SK-N-SH treated with all-trans-retinoic acid at 6 μM for 48 hours (cell line): Measurements from ENCODE around the gene ACAD10.

Experiments used
- ATAC-seq: fragments of 200-7000 bp; cut with Tn5 transposase; 3 replicates; pipeline ENCODE4 v1.9.1; 2020; ENCODE audit warnings: mild to moderate bottlenecking, moderate library complexity
- ARNTL ChIP-seq: fragments of 450-650 bp; formaldehyde crosslinking; IDR thresholded peaks from 2 replicates; pipeline ENCODE4 v1.5.0; 2020; ENCODE audit warnings: low read depth, mild to moderate bottlenecking, moderate library complexity, borderline replicate concordance
- BACH2 ChIP-seq: fragments of 250-450 bp; sonication (Bioruptor Pico); IDR thresholded peaks from 2 replicates; pipeline ENCODE4 v1.9.0; 2021; ENCODE audit warnings: mild to moderate bottlenecking, borderline replicate concordance
- CSDC2 ChIP-seq: fragments of 250-450 bp; sonication (Bioruptor Pico); IDR thresholded peaks from 2 replicates; pipeline ENCODE4 v1.5.0; 2020; ENCODE audit warnings: mild to moderate bottlenecking, moderate library complexity
- GLIS3 ChIP-seq: fragments of 250-450 bp; sonication (Bioruptor Pico); IDR thresholded peaks from 2 replicates; pipeline ENCODE4 v1.5.0; 2020; ENCODE audit warnings: mild to moderate bottlenecking, moderate library complexity
- ISL1 ChIP-seq: fragments of 250-450 bp; sonication (Bioruptor Pico); IDR thresholded peaks from 2 replicates; pipeline ENCODE4 v2.1.2; 2022; ENCODE audit warnings: mild to moderate bottlenecking, moderate library complexity
- OSR1 ChIP-seq: fragments of 250-450 bp; sonication (Bioruptor Pico); IDR thresholded peaks from 2 replicates; pipeline ENCODE4 v1.8.0; 2022; ENCODE audit warnings: moderate library complexity, mild to moderate bottlenecking, inconsistent platforms
- PPARA ChIP-seq: fragments of 250-450 bp; sonication (Bioruptor Pico); IDR thresholded peaks from 2 replicates; pipeline ENCODE4 v1.5.0; 2020; ENCODE audit warnings: mild to moderate bottlenecking, borderline replicate concordance
- RARB ChIP-seq: fragments of 250-450 bp; sonication (Bioruptor Pico); IDR thresholded peaks from 2 replicates; pipeline ENCODE4 v1.8.0; 2021; ENCODE audit warnings: mild to moderate bottlenecking, moderate library complexity
- SNAI2 ChIP-seq: fragments of 250-450 bp; sonication (Bioruptor Pico); IDR thresholded peaks from 2 replicates; pipeline ENCODE4 v1.5.0; 2020; ENCODE audit warnings: mild to moderate bottlenecking, moderate library complexity
- TCF4 ChIP-seq: fragments of 250-450 bp; sonication (Bioruptor Pico); IDR thresholded peaks from 2 replicates; pipeline ENCODE4 v1.8.0; 2021; ENCODE audit warnings: mild to moderate bottlenecking, moderate library complexity, borderline replicate concordance
- TOX ChIP-seq: fragments of 250-450 bp; sonication (Bioruptor Pico); IDR thresholded peaks from 2 replicates; pipeline ENCODE4 v1.8.0; 2021; ENCODE audit warnings: mild to moderate bottlenecking, moderate library complexity, borderline replicate concordance
- ZC3H10 ChIP-seq: fragments of 250-450 bp; sonication (Bioruptor Pico); IDR thresholded peaks from 2 replicates; pipeline ENCODE4 v1.5.1; 2021; ENCODE audit warnings: mild to moderate bottlenecking, moderate library complexity
- ZFP3 ChIP-seq: fragments of 250-450 bp; sonication (Bioruptor Pico); IDR thresholded peaks from 2 replicates; pipeline ENCODE4 v1.5.0; 2020; ENCODE audit warnings: mild to moderate bottlenecking, moderate library complexity
- ZFP30 ChIP-seq: fragments of 450-650 bp; formaldehyde crosslinking; IDR thresholded peaks from 2 replicates; pipeline ENCODE4 v1.5.0; 2022; ENCODE audit warnings: mild to moderate bottlenecking, moderate library complexity
- ZNF565 ChIP-seq: fragments of 450-650 bp; formaldehyde crosslinking; conservative IDR thresholded peaks from 2 replicates; pipeline ENCODE4 v1.5.0; 2020; ENCODE audit warnings: low read depth, mild to moderate bottlenecking, moderate library complexity
- ZNF70 ChIP-seq: fragments of 450-650 bp; formaldehyde crosslinking; IDR thresholded peaks from 2 replicates; pipeline ENCODE4 v1.5.0; 2020; ENCODE audit warnings: mild to moderate bottlenecking, moderate library complexity
- ZNF8 ChIP-seq: fragments of 450-650 bp; formaldehyde crosslinking; IDR thresholded peaks from 2 replicates; pipeline ENCODE4 v1.5.0; 2020; ENCODE audit warnings: mild to moderate bottlenecking, moderate library complexity
- TF ChIP-seq, protein P1 (sequence below): fragments of 250-450 bp; sonication (Bioruptor Pico); IDR thresholded peaks from 2 replicates; pipeline ENCODE4 v1.5.0; 2020; ENCODE audit warnings: mild to moderate bottlenecking, moderate library complexity
- TF ChIP-seq, protein P2 (sequence below): fragments of 250-450 bp; sonication (Bioruptor Pico); IDR thresholded peaks from 2 replicates; pipeline ENCODE4 v1.5.1; 2020; ENCODE audit warnings: low read depth, mild to moderate bottlenecking, moderate library complexity
- TF ChIP-seq, protein P3 (sequence below): fragments of 250-450 bp; sonication (Bioruptor Pico); IDR thresholded peaks from 2 replicates; pipeline ENCODE4 v1.8.0; 2021; ENCODE audit warnings: low read depth, mild to moderate bottlenecking, moderate library complexity, borderline replicate concordance
- TF ChIP-seq, protein P4 (sequence below): fragments of 250-450 bp; sonication (Bioruptor Pico); IDR thresholded peaks from 2 replicates; pipeline ENCODE4 v1.5.1; 2021; ENCODE audit warnings: mild to moderate bottlenecking, moderate library complexity

Gene ACAD10

DNA sequence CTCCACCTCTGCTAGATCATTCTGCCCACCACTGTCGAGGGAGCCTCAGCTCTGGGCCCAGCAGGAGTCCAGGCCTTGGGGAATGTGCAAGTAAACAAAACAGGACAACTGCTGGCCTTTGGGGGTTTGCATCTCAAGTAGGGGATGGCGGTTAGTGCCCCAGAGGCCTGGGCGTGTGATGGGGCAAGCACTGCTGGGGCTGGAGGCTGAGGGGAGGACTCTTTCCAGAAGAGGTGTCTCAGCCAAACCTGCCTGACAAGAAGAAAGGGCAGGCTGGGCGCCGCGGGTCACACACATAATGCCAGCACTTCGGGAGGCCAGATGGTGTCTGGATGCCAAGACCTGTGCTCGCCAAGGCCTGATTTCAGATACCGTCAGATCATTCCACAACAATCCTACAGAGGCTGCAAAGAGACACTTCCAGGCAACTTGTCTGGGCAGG lies 72.3 kb downstream of the ACAD10 start (continued):
- TF ChIP-seq, protein P1, sequence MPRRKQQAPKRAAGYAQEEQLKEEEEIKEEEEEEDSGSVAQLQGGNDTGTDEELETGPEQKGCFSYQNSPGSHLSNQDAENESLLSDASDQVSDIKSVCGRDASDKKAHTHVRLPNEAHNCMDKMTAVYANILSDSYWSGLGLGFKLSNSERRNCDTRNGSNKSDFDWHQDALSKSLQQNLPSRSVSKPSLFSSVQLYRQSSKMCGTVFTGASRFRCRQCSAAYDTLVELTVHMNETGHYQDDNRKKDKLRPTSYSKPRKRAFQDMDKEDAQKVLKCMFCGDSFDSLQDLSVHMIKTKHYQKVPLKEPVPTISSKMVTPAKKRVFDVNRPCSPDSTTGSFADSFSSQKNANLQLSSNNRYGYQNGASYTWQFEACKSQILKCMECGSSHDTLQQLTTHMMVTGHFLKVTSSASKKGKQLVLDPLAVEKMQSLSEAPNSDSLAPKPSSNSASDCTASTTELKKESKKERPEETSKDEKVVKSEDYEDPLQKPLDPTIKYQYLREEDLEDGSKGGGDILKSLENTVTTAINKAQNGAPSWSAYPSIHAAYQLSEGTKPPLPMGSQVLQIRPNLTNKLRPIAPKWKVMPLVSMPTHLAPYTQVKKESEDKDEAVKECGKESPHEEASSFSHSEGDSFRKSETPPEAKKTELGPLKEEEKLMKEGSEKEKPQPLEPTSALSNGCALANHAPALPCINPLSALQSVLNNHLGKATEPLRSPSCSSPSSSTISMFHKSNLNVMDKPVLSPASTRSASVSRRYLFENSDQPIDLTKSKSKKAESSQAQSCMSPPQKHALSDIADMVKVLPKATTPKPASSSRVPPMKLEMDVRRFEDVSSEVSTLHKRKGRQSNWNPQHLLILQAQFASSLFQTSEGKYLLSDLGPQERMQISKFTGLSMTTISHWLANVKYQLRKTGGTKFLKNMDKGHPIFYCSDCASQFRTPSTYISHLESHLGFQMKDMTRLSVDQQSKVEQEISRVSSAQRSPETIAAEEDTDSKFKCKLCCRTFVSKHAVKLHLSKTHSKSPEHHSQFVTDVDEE (CRISPR knock-in tag) = no peak
- no peak for TF ChIP-seq SNAI2
- TF ChIP-seq ARNTL (CRISPR knock-in tag) = no peak
- TF ChIP-seq GLIS3 (CRISPR knock-in tag) = no peak
- TF ChIP-seq ZNF8 (CRISPR knock-in tag) = no peak
- TF ChIP-seq, all 23 proteins: peak for 0

DNA sequence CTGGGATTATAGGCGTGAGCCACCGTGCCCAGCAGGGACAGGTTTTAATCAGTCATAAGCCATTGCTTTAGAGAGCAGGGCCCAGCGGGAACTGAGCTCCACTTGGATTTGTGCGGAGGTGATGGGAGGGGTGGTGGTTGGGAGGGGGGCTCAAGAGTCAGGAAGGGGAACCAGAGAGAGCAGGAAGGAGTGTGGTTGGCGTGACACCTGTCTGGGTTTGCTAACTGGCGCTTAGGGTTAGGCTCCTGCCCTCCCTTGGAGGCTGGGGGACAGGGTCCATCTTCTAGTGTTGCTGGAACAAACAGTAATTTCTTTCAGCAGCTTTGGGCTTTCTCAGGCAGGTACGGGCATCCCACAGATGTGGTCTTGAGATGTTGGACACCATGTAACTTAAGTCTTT lies 73.4 kb downstream of the ACAD10 start:
- TF ChIP-seq ZFP30 (no peak), ISL1 (no peak), ARNTL (CRISPR knock-in tag) (no peak), SNAI2 (no peak), RARB (no peak), TOX (no peak), TCF4 (CRISPR knock-in tag) (no peak), ZNF565 (CRISPR knock-in tag) (no peak), PPARA (CRISPR knock-in tag) (no peak), ZC3H10 (CRISPR knock-in tag) (no peak), ZFP3 (no peak), ZNF8 (CRISPR knock-in tag) (no peak)
- TF ChIP-seq, protein P1 (CRISPR knock-in tag) = no peak
- TF ChIP-seq, protein P2, sequence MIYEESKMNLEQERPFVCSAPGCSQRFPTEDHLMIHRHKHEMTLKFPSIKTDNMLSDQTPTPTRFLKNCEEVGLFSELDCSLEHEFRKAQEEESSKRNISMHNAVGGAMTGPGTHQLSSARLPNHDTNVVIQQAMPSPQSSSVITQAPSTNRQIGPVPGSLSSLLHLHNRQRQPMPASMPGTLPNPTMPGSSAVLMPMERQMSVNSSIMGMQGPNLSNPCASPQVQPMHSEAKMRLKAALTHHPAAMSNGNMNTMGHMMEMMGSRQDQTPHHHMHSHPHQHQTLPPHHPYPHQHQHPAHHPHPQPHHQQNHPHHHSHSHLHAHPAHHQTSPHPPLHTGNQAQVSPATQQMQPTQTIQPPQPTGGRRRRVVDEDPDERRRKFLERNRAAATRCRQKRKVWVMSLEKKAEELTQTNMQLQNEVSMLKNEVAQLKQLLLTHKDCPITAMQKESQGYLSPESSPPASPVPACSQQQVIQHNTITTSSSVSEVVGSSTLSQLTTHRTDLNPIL (CRISPR knock-in tag) = no peak
- TF ChIP-seq, all 23 proteins: peak for 0
- no peak for ATAC-seq

DNA sequence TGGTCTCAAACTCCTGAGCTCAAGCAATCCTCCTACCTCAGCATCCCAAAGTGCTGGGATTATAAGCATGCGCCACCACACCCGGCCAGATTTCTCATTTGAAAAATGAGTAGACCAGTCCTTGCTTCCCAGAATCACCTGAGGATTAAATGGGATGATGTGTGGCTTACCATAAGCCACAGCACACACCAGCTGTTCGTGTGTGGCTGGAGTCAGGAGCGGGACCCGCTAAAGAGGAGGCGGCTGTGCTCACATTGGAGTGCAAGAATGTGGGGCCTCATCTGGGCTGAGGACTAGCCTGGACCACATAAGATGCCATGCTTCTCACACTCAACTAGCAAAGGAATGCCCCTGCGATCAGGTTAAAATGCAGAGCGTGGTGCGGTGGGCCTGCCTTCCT lies 74.1 kb downstream of the ACAD10 start:
- no peak for ATAC-seq
- TF ChIP-seq CSDC2 (CRISPR knock-in tag) = no peak
- TF ChIP-seq ZFP3 = no peak
- TF ChIP-seq, protein P3, sequence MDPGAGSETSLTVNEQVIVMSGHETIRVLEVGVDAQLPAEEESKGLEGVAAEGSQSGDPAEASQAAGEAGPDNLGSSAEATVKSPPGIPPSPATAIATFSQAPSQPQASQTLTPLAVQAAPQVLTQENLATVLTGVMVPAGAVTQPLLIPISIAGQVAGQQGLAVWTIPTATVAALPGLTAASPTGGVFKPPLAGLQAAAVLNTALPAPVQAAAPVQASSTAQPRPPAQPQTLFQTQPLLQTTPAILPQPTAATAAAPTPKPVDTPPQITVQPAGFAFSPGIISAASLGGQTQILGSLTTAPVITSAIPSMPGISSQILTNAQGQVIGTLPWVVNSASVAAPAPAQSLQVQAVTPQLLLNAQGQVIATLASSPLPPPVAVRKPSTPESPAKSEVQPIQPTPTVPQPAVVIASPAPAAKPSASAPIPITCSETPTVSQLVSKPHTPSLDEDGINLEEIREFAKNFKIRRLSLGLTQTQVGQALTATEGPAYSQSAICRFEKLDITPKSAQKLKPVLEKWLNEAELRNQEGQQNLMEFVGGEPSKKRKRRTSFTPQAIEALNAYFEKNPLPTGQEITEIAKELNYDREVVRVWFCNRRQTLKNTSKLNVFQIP (CRISPR knock-in tag) = no peak
- no peak for TF ChIP-seq ZC3H10 (CRISPR knock-in tag)
- no peak for TF ChIP-seq ZNF70 (CRISPR knock-in tag)
- no peak for TF ChIP-seq ZNF8 (CRISPR knock-in tag)
- no peak for TF ChIP-seq BACH2 (CRISPR knock-in tag)

DNA sequence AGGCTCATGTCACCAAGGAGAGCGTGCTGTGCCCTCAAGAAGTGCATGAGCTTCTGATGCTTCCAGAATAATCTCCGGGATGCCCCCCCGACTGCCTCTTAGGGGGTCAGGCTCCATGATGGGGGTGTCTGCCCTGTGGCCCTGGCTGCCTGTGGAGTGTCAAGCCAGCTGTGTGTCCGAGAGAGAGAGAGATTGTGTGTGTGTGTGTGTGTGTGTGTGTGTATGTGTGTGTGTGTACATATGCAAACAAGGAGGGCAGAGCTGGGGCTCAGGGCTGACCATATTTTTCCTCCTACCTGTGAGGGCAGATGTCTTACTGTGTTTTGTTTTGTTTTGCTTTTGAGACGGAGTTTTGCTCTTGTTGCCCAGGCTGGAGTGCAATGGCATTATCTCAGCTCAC lies 75.2 kb downstream of the ACAD10 start:
- ATAC-seq = no peak
- TF ChIP-seq TOX (no peak), ZC3H10 (CRISPR knock-in tag) (no peak), ZNF565 (CRISPR knock-in tag) (no peak), ARNTL (CRISPR knock-in tag) (no peak), ZFP3 (no peak), PPARA (CRISPR knock-in tag) (no peak), ZFP30 (no peak), OSR1 (CRISPR knock-in tag) (no peak), BACH2 (CRISPR knock-in tag) (no peak), GLIS3 (CRISPR knock-in tag) (no peak)
- TF ChIP-seq, protein P4, sequence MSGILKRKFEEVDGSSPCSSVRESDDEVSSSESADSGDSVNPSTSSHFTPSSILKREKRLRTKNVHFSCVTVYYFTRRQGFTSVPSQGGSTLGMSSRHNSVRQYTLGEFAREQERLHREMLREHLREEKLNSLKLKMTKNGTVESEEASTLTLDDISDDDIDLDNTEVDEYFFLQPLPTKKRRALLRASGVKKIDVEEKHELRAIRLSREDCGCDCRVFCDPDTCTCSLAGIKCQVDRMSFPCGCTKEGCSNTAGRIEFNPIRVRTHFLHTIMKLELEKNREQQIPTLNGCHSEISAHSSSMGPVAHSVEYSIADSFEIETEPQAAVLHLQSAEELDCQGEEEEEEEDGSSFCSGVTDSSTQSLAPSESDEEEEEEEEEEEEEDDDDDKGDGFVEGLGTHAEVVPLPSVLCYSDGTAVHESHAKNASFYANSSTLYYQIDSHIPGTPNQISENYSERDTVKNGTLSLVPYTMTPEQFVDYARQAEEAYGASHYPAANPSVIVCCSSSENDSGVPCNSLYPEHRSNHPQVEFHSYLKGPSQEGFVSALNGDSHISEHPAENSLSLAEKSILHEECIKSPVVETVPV = no peak
- TF ChIP-seq, protein P3 (CRISPR knock-in tag) = no peak
